ENCODE measurements around the gene RFC4. TPM values are rescaled to one million over a fixed set of nuclear protein-coding genes. Genes with fewer than 3 reads are reported as not detected.
A peak's percentile ranks its signal among the peaks of the same experiment; 100 is the strongest.

The RFC4 gene
- total RNA-seq, 1 donor from 2014 or later = 187 TPM

DNA sequence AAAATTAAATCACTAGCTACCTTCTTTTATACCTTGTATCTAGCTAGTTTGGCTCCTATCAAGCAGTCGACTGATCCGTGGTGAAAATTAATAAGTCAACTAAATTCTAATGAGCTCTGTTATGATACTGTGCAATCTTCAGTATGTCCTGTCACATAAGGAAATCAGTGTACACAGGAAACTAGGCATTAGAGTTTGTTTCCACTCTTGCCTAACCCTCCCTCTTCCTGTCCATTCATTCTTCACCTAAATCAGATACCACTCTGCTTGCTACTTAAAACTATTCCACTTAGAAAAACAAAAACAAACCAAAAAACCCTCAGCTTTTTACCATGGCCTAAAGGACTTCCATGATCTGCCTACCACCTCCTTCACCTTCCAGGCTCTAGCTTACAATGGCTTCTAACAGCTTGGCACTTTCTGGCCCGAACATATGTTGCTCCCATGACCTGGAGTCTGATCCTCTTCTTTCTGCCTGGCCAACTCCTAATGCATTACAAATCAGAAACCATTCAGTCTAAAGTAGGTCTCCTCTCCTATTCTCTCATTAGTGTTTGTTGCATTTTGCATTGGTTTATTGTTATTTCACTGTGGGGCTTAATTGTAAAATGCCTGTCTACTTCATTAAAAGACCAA lies 7.9 kb downstream of the RFC4 start:
- no peak overlapping the region for H3K4me3 Mint-ChIP-seq
- no peaks in the 10 kb centered on the region for H3K4me1 Mint-ChIP-seq
- H3K9ac ChIP-seq = no peak overlapping the region
- H3K27ac Mint-ChIP-seq = no peak overlapping the region
- peaks cover 64% of the 10 kb centered on the region for H3K79me2 ChIP-seq (ENCODE audit: low read depth)
- H3K4me2 ChIP-seq = peak overlapping the region; percentile 27
- peaks cover 41% of the 10 kb centered on the region for H3K36me3 ChIP-seq
- H4K20me1 ChIP-seq (ENCODE audit: low read depth) = peaks cover 14% of the 10 kb centered on the region
- no peaks in the 10 kb centered on the region for H3K27me3 Mint-ChIP-seq (ENCODE audit: insufficient read depth, low read depth)
- peak; percentile 36 for DNase-seq (ENCODE audit: low spot score)
- H3K4me3 ChIP-seq = no peak overlapping the region
- TF ChIP-seq, protein P1, sequence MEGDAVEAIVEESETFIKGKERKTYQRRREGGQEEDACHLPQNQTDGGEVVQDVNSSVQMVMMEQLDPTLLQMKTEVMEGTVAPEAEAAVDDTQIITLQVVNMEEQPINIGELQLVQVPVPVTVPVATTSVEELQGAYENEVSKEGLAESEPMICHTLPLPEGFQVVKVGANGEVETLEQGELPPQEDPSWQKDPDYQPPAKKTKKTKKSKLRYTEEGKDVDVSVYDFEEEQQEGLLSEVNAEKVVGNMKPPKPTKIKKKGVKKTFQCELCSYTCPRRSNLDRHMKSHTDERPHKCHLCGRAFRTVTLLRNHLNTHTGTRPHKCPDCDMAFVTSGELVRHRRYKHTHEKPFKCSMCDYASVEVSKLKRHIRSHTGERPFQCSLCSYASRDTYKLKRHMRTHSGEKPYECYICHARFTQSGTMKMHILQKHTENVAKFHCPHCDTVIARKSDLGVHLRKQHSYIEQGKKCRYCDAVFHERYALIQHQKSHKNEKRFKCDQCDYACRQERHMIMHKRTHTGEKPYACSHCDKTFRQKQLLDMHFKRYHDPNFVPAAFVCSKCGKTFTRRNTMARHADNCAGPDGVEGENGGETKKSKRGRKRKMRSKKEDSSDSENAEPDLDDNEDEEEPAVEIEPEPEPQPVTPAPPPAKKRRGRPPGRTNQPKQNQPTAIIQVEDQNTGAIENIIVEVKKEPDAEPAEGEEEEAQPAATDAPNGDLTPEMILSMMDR (IDR thresholded peaks at IDR 0.05) = no peak
- TF ChIP-seq EZH2 (IDR thresholded peaks at IDR 0.05) = no peak
- no peak for TF ChIP-seq EZH2phosphoT487 (IDR thresholded peaks at IDR 0.05)
- H3K9me3 ChIP-seq (ENCODE audit: low read depth) = no peaks in the 10 kb centered on the region
- H3K36me3 Mint-ChIP-seq = peaks cover 41% of the 10 kb centered on the region
- no peak overlapping the region for H2AFZ ChIP-seq (replicated peaks)
- H3F3A ChIP-seq (ENCODE audit: low read depth) = peaks cover 27% of the 10 kb centered on the region
- no peaks in the 10 kb centered on the region for H3K9me3 Mint-ChIP-seq
- H3K27me3 ChIP-seq = no peaks in the 10 kb centered on the region
- no peak overlapping the region for H3K27ac ChIP-seq
- H3K4me1 ChIP-seq = peaks cover 7% of the 10 kb centered on the region

DNA sequence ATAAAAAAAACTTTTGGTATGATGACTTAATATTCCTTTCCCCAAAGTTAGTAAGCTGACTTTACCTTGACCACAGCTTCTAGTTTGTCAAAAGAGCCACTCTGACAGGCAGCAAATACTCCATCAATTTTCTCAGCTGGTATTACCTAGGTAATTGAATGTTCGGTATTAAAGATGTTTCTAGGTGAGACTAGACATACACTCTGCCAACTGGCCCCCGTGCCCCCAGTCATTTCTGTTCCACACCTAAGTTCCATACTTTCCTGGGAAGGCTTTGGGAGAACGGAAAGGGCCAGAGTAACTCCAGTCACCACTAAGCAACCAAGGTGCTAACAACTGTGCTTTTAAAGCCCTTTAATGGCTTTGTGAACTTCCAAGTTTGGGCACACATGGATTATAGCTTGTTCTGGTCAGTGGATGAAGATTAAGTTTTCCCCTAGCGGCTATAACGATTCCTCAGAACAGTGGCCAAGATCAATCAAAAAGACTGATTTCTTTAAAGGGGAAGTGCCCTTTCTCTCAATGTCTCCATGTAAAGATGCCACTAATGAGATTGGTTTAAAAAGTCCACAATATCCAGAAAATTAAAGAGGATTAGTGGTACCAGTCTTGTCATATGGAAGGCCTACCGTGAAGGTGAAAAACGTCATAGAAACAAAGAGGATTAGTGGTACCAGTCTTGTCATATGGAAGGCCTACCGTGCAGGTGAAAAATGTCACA lies 15.9 kb downstream of the RFC4 start:
- Histone ChIP-seq H3K4me1 (peaks cover 19% of the 10 kb centered on the region), H3K4me2 (no peak overlapping the region), H3K36me3 (peaks cover 40% of the 10 kb centered on the region), H3F3A (ENCODE audit: low read depth) (peaks cover 92% of the 10 kb centered on the region), H3K27me3 (no peaks in the 10 kb centered on the region), H4K20me1 (ENCODE audit: low read depth) (peaks cover 58% of the 10 kb centered on the region), H3K79me2 (ENCODE audit: low read depth) (peaks cover 38% of the 10 kb centered on the region), H2AFZ (replicated peaks) (no peak overlapping the region), H3K9ac (no peak overlapping the region), H3K27ac (peak overlapping the region; percentile 77), H3K4me3 (no peak overlapping the region), H3K9me3 (ENCODE audit: low read depth) (no peaks in the 10 kb centered on the region)
- Mint-ChIP-seq H3K4me1 (peaks cover 27% of the 10 kb centered on the region), H3K27ac (no peak overlapping the region), H3K27me3 (ENCODE audit: insufficient read depth, low read depth) (no peaks in the 10 kb centered on the region), H3K9me3 (no peaks in the 10 kb centered on the region), H3K36me3 (peaks cover 48% of the 10 kb centered on the region), H3K4me3 (no peak overlapping the region)
- DNase-seq (ENCODE audit: low spot score) = no peak
- TF ChIP-seq EZH2phosphoT487 (IDR thresholded peaks at IDR 0.05) (no peak), EZH2 (IDR thresholded peaks at IDR 0.05) (no peak)
- TF ChIP-seq, protein P1 (IDR thresholded peaks at IDR 0.05) = no peak

- H3K36me3 Mint-ChIP-seq = peaks cover 55% of the 10 kb centered on the region
Measured at GRCh38 chr3:186789554-186790260, 16.6 kb downstream of the RFC4 start.

More at GRCh38 chr3:186789554-186790260, 16.6 kb downstream of the RFC4 start:
- H3K4me1 Mint-ChIP-seq = peaks cover 34% of the 10 kb centered on the region
- DNase-seq (ENCODE audit: low spot score) = no peak
- no peaks in the 10 kb centered on the region for H3K9me3 Mint-ChIP-seq
- Histone ChIP-seq H3K4me3 (no peak overlapping the region), H2AFZ (replicated peaks) (no peak overlapping the region), H3K4me2 (no peak overlapping the region), H3K4me1 (peaks cover 23% of the 10 kb centered on the region), H3K9me3 (ENCODE audit: low read depth) (no peaks in the 10 kb centered on the region), H4K20me1 (ENCODE audit: low read depth) (peaks cover 65% of the 10 kb centered on the region), H3K27me3 (no peaks in the 10 kb centered on the region), H3K9ac (no peak overlapping the region), H3K79me2 (ENCODE audit: low read depth) (peaks cover 45% of the 10 kb centered on the region), H3F3A (ENCODE audit: low read depth) (peaks cover 94% of the 10 kb centered on the region), H3K36me3 (peaks cover 47% of the 10 kb centered on the region), H3K27ac (no peak overlapping the region)
- TF ChIP-seq, protein P1 (IDR thresholded peaks at IDR 0.05) = no peak
- TF ChIP-seq EZH2 (IDR thresholded peaks at IDR 0.05) (no peak), EZH2phosphoT487 (IDR thresholded peaks at IDR 0.05) (no peak)
- no peak overlapping the region for H3K27ac Mint-ChIP-seq
- no peak overlapping the region for H3K4me3 Mint-ChIP-seq
- no peaks in the 10 kb centered on the region for H3K27me3 Mint-ChIP-seq (ENCODE audit: insufficient read depth, low read depth)
